ENCODE measurements around the gene IP6K3.

IP6K3 gene

GRCh38 chr6:33746651-33747100, at the start of gene IP6K3:
TSS of gene IP6K3 (minus strand) at chr6:33746905. CDS start at chr6:33735476, 11,429 bp downstream.
- DNase-seq (ENCODE audit: low read depth) = no peak

- DNase-seq (ENCODE audit: low read depth) = no peak
Measured at GRCh38 chr6:33794910-33795623, 48.4 kb upstream of the IP6K3 start.

- DNase-seq (ENCODE audit: low read depth) = no peak
Measured at GRCh38 chr6:33792981-33793380, 46.3 kb upstream of the IP6K3 start.

- DNase-seq (ENCODE audit: low read depth) = no peak
Measured at GRCh38 chr6:33791620-33792019, 44.9 kb upstream of the IP6K3 start.

- DNase-seq (ENCODE audit: low read depth) = no peak
Measured at GRCh38 chr6:33790910-33791309, 44.2 kb upstream of the IP6K3 start.

- DNase-seq (ENCODE audit: low read depth) = peak; percentile 33
Measured at GRCh38 chr6:33790379-33790778, 43.7 kb upstream of the IP6K3 start.

GRCh38 chr6:33789550-33789895, 42.8 kb upstream of the IP6K3 start:
- DNase-seq (ENCODE audit: low read depth) = no peak

GRCh38 chr6:33788694-33789549, 42.2 kb upstream of the IP6K3 start, which contains the start of gene LEMD2:
TSS of gene LEMD2 (minus strand) at chr6:33789130. CDS start at chr6:33789116, 14 bp downstream.
- DNase-seq (ENCODE audit: low read depth) = peak; percentile 90

GRCh38 chr6:33787954-33788693, 41.4 kb upstream of the IP6K3 start:
- DNase-seq (ENCODE audit: low read depth) = peak; percentile 66

GRCh38 chr6:33787346-33787953, 40.7 kb upstream of the IP6K3 start:
- DNase-seq (ENCODE audit: low read depth) = no peak

- no peak for DNase-seq (ENCODE audit: low read depth)
Measured at GRCh38 chr6:33786736-33787135, 40.0 kb upstream of the IP6K3 start.

- DNase-seq (ENCODE audit: low read depth) = no peak
Measured at GRCh38 chr6:33785778-33786177, 39.1 kb upstream of the IP6K3 start.

- DNase-seq (ENCODE audit: low read depth) = no peak
Measured at GRCh38 chr6:33784787-33785186, 38.1 kb upstream of the IP6K3 start.

GRCh38 chr6:33783781-33784520, 37.2 kb upstream of the IP6K3 start:
- DNase-seq (ENCODE audit: low read depth) = no peak

- no peak for DNase-seq (ENCODE audit: low read depth)
Measured at GRCh38 chr6:33782561-33782960, 35.9 kb upstream of the IP6K3 start.

- no peak for DNase-seq (ENCODE audit: low read depth)
Measured at GRCh38 chr6:33781131-33781975, 34.6 kb upstream of the IP6K3 start.

- DNase-seq (ENCODE audit: low read depth) = no peak
Measured at GRCh38 chr6:33779895-33780294, 33.2 kb upstream of the IP6K3 start.

GRCh38 chr6:33779290-33779689, 32.6 kb upstream of the IP6K3 start:
- DNase-seq (ENCODE audit: low read depth) = no peak

GRCh38 chr6:33778444-33779121, 31.9 kb upstream of the IP6K3 start:
- no peak for DNase-seq (ENCODE audit: low read depth)

Data from stromal cell of bone marrow (primary cell).